ENCODE measurements around the gene RAP1A.
"Not testable (repeated sequence)": the region's sequence is repeated elsewhere in the genome, so short reads cannot be mapped to it uniquely, and the experiment has no call there.

The RAP1A gene

GRCh38 chr1:111735321-111735720 lies 115.7 kb downstream of the RAP1A start:
- no peak for DNase-seq (ENCODE audit: low read depth in 4 of 4, low spot score in 1 of 4)

GRCh38 chr1:111735858-111736544 lies 116.4 kb downstream of the RAP1A start:
- DNase-seq (ENCODE audit: low read depth in 4 of 4, low spot score in 1 of 4) = no peak

- DNase-seq (ENCODE audit: low read depth in 4 of 4, low spot score in 1 of 4) = no peak
These were observed 117.1 kb downstream of the RAP1A start for GRCh38 chr1:111736548-111737215.

GRCh38 chr1:111737216-111738132 lies 117.9 kb downstream of the RAP1A start:
- DNase-seq (ENCODE audit: low read depth in 4 of 4, low spot score in 1 of 4) = no peak

GRCh38 chr1:111738133-111738435 lies 118.5 kb downstream of the RAP1A start:
- no peak for DNase-seq (ENCODE audit: low read depth in 4 of 4, low spot score in 1 of 4)

- peak in 1 of 4 experiments; percentile 32 for DNase-seq (ENCODE audit: low read depth in 4 of 4, low spot score in 1 of 4)
These were observed 119.0 kb downstream of the RAP1A start for GRCh38 chr1:111738436-111739193.

- peak in 3 of 4 experiments; percentile 49 to 77 (median 66) for DNase-seq (ENCODE audit: low read depth in 4 of 4, low spot score in 1 of 4)
These were observed 119.8 kb downstream of the RAP1A start, which contains the start of gene INKA2 for GRCh38 chr1:111739194-111739924. TSS of gene INKA2 (minus strand) at chr1:111739395. CDS start at chr1:111739242, 153 bp downstream.

GRCh38 chr1:111739925-111740765 lies 120.6 kb downstream of the RAP1A start:
- DNase-seq (ENCODE audit: low read depth in 4 of 4, low spot score in 1 of 4) = no peak

- DNase-seq (ENCODE audit: low read depth in 4 of 4, low spot score in 1 of 4) = not testable (repeated sequence)
These were observed 122.7 kb downstream of the RAP1A start for GRCh38 chr1:111742292-111742691.

- no peak for DNase-seq (ENCODE audit: low read depth in 4 of 4, low spot score in 1 of 4)
These were observed 123.5 kb downstream of the RAP1A start for GRCh38 chr1:111742938-111743549.

GRCh38 chr1:111743679-111744101 lies 124.1 kb downstream of the RAP1A start:
- DNase-seq (ENCODE audit: low read depth in 4 of 4, low spot score in 1 of 4) = no peak

- DNase-seq (ENCODE audit: low read depth in 4 of 4, low spot score in 1 of 4) = no peak
These were observed 126.4 kb downstream of the RAP1A start for GRCh38 chr1:111745675-111746613.

- no peak for DNase-seq (ENCODE audit: low read depth in 4 of 4, low spot score in 1 of 4)
These were observed 127.0 kb downstream of the RAP1A start for GRCh38 chr1:111746614-111746999.

- peak in 3 of 4 experiments; percentile 47 to 65 (median 50) for DNase-seq (ENCODE audit: low read depth in 4 of 4, low spot score in 1 of 4)
These were observed 127.7 kb downstream of the RAP1A start for GRCh38 chr1:111747282-111747734.

GRCh38 chr1:111747947-111748346 lies 128.4 kb downstream of the RAP1A start:
- no peak for DNase-seq (ENCODE audit: low read depth in 4 of 4, low spot score in 1 of 4)

GRCh38 chr1:111749628-111750027 lies 130.0 kb downstream of the RAP1A start:
- DNase-seq (ENCODE audit: low read depth in 4 of 4, low spot score in 1 of 4) = no peak

- no peak for DNase-seq (ENCODE audit: low read depth in 4 of 4, low spot score in 1 of 4)
These were observed 131.3 kb downstream of the RAP1A start for GRCh38 chr1:111750856-111751255.
